DMS153 treated with DMSO at 0.1 percent for 48 hours (cell line): Measurements from ENCODE around the gene GDF9.

Experiments used
- DNase-seq: peaks from one replicate; lab custom pipeline; 2025; ENCODE audit not compliant: unreplicated experiment; lab: John Stamatoyannopoulos, UW

The GDF9 gene

GRCh38 chr5:132821350-132821749 lies 44.9 kb downstream of the GDF9 start:
- no peak for DNase-seq

GRCh38 chr5:132820162-132820754 lies 46.0 kb downstream of the GDF9 start:
- DNase-seq = peak; percentile 43

GRCh38 chr5:132819468-132819867 lies 46.8 kb downstream of the GDF9 start:
- no peak for DNase-seq

GRCh38 chr5:132817011-132817410 lies 49.3 kb downstream of the GDF9 start:
- DNase-seq = no peak

- no peak for DNase-seq
These were observed 49.7 kb downstream of the GDF9 start for GRCh38 chr5:132816554-132816953.

- DNase-seq = no peak
These were observed 50.2 kb downstream of the GDF9 start for GRCh38 chr5:132816083-132816482.

GRCh38 chr5:132815454-132815853 lies 50.8 kb downstream of the GDF9 start:
- DNase-seq = no peak

- DNase-seq = no peak
These were observed 51.6 kb downstream of the GDF9 start for GRCh38 chr5:132814503-132815294.

- DNase-seq = no peak
These were observed 52.4 kb downstream of the GDF9 start for GRCh38 chr5:132813599-132814502.

- no peak for DNase-seq
These were observed 53.3 kb downstream of the GDF9 start, which contains the start of gene SOWAHA for GRCh38 chr5:132812781-132813598. Gene SOWAHA (plus strand): TSS chr5:132813302. CDS start chr5:132813622, 320 bp downstream.

- no peak for DNase-seq
These were observed 54.0 kb downstream of the GDF9 start for GRCh38 chr5:132812123-132812765.
